Esophagus squamous epithelium (tissue), 4 donors: ENCODE results near the gene MYO9B.

ENCODE experiments used
- POLR2A ChIP-seq, 4 donors: fragments of 450-650 bp; IDR thresholded peaks; one replicate each; pipeline ENCODE4 v1.6.1; 2017; ENCODE audit warnings: antibody characterized with exemption in 4 of 4, mild to moderate bottlenecking in 4 of 4, moderate library complexity in 3 of 4
- TF ChIP-seq, protein P1 (sequence below), 6 experiments: fragments of 450-650 bp in 4 of 6; fragments of 200-600 bp in 2 of 6; sonication (generic) in 2 of 6; IDR thresholded peaks; one replicate each; pipeline ENCODE4 v1.5.1; 2016 to 2019; ENCODE audit warnings: antibody characterized with exemption in 6 of 6, mild to moderate bottlenecking in 4 of 6, moderate library complexity in 4 of 6

DNA sequence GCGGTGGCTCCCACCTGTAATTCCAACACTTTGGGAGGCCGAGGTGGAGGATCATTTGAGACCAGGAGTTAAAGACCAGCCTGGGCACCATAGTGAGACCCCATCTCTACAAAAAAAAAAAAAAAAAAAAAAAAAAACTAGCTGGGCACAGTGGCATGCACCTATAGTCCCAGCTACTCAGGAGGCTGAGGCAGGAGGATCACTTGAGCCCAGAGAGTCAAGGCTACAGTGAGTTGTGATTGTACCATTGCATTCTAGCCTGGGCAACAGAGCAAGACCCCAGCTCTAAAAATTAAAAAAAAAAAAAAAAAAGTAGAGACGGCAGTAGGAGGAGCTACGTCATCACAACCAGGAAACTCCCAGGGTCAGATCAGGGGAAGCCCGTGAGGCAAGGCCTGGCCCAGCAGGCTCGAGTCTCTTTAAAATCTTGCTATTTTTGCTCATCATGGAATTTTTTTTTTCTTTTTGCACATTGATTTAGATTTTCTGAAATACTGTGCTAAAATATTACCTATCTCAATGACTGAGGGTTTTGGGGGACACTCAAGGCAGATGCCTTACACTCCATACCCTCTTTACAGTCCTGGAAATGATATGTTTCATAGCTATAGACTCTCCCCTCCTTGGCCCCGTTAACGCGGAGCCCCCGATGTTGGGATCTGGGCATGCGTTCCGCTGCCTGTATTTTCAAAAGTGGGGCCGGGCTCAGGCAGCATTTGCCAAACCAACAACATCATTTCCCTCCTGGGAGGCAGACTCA is 95.1 kb downstream of the MYO9B start:
- TF ChIP-seq, protein P1, sequence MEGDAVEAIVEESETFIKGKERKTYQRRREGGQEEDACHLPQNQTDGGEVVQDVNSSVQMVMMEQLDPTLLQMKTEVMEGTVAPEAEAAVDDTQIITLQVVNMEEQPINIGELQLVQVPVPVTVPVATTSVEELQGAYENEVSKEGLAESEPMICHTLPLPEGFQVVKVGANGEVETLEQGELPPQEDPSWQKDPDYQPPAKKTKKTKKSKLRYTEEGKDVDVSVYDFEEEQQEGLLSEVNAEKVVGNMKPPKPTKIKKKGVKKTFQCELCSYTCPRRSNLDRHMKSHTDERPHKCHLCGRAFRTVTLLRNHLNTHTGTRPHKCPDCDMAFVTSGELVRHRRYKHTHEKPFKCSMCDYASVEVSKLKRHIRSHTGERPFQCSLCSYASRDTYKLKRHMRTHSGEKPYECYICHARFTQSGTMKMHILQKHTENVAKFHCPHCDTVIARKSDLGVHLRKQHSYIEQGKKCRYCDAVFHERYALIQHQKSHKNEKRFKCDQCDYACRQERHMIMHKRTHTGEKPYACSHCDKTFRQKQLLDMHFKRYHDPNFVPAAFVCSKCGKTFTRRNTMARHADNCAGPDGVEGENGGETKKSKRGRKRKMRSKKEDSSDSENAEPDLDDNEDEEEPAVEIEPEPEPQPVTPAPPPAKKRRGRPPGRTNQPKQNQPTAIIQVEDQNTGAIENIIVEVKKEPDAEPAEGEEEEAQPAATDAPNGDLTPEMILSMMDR (IDR thresholded peaks at IDR 0.05) = no peak
- no peak for TF ChIP-seq POLR2A (IDR thresholded peaks at IDR 0.05)
